COLO668 (cell line): ENCODE results near the gene NDUFAF3.

Experiments
- DNase-seq: peaks from one replicate; lab custom pipeline; 2025; ENCODE audit not compliant: unreplicated experiment; lab: John Stamatoyannopoulos, UW

The NDUFAF3 gene

GRCh38 chr3:49053543-49053942, 31.6 kb downstream of the NDUFAF3 start:
- no peak for DNase-seq

GRCh38 chr3:49054344-49054862, 32.5 kb downstream of the NDUFAF3 start:
- no peak for DNase-seq

GRCh38 chr3:49057268-49057667, 35.3 kb downstream of the NDUFAF3 start:
- DNase-seq, result no peak

GRCh38 chr3:49058011-49058410, 36.1 kb downstream of the NDUFAF3 start:
- no peak for DNase-seq
